ENCODE results near the gene FER.
"Not testable (repeated sequence)": the region's sequence is repeated elsewhere in the genome, so short reads cannot be mapped to it uniquely, and the experiment has no call there.

Gene FER

GRCh38 chr5:108950276-108950675 lies 202.6 kb downstream of the FER start:
- no peak for DNase-seq (ENCODE audit: low read depth in 2 of 2, low spot score in 1 of 2)

- no peak for DNase-seq (ENCODE audit: low read depth in 2 of 2, low spot score in 1 of 2)
Measured at GRCh38 chr5:108953940-108954339, 206.2 kb downstream of the FER start.

- no peak for DNase-seq (ENCODE audit: low read depth in 2 of 2, low spot score in 1 of 2)
Measured at GRCh38 chr5:108957333-108957732, 209.6 kb downstream of the FER start.

- no peak for DNase-seq (ENCODE audit: low read depth in 2 of 2, low spot score in 1 of 2)
Measured at GRCh38 chr5:108966910-108967309, 219.2 kb downstream of the FER start.

GRCh38 chr5:108974594-108974993 lies 226.9 kb downstream of the FER start:
- no peak for DNase-seq (ENCODE audit: low read depth in 2 of 2, low spot score in 1 of 2)

- DNase-seq (ENCODE audit: low read depth in 2 of 2, low spot score in 1 of 2): no peak
Measured at GRCh38 chr5:108975697-108976096, 228.0 kb downstream of the FER start.

GRCh38 chr5:108983461-108984092 lies 235.9 kb downstream of the FER start:
- no peak for DNase-seq (ENCODE audit: low read depth in 2 of 2, low spot score in 1 of 2)

- no peak for DNase-seq (ENCODE audit: low read depth in 2 of 2, low spot score in 1 of 2)
Measured at GRCh38 chr5:108989761-108990392, 242.2 kb downstream of the FER start.

- DNase-seq (ENCODE audit: low read depth in 2 of 2, low spot score in 1 of 2): not testable (repeated sequence)
Measured at GRCh38 chr5:108992396-108993085, 244.8 kb downstream of the FER start.

- DNase-seq (ENCODE audit: low read depth in 2 of 2, low spot score in 1 of 2): not testable (repeated sequence)
Measured at GRCh38 chr5:108993440-108993839, 245.7 kb downstream of the FER start.

- no peak for DNase-seq (ENCODE audit: low read depth in 2 of 2, low spot score in 1 of 2)
Measured at GRCh38 chr5:108997720-108998119, 250.0 kb downstream of the FER start.

- no peak for DNase-seq (ENCODE audit: low read depth in 2 of 2, low spot score in 1 of 2)
Measured at GRCh38 chr5:108998216-108998615, 250.5 kb downstream of the FER start.

- no peak for DNase-seq (ENCODE audit: low read depth in 2 of 2, low spot score in 1 of 2)
Measured at GRCh38 chr5:109003928-109004327, 256.2 kb downstream of the FER start.

GRCh38 chr5:109005297-109006009 lies 257.8 kb downstream of the FER start:
- DNase-seq (ENCODE audit: low read depth in 2 of 2, low spot score in 1 of 2): no peak

GRCh38 chr5:109006129-109006528 lies 258.4 kb downstream of the FER start:
- no peak for DNase-seq (ENCODE audit: low read depth in 2 of 2, low spot score in 1 of 2)

GRCh38 chr5:109016300-109016699 lies 268.6 kb downstream of the FER start:
- DNase-seq (ENCODE audit: low read depth in 2 of 2, low spot score in 1 of 2): no peak

GRCh38 chr5:109022056-109022455 lies 274.4 kb downstream of the FER start:
- no peak for DNase-seq (ENCODE audit: low read depth in 2 of 2, low spot score in 1 of 2)

GRCh38 chr5:109025729-109026128 lies 278.0 kb downstream of the FER start:
- not testable (repeated sequence) for DNase-seq (ENCODE audit: low read depth in 2 of 2, low spot score in 1 of 2)

- no peak for DNase-seq (ENCODE audit: low read depth in 2 of 2, low spot score in 1 of 2)
Measured at GRCh38 chr5:109027983-109028607, 280.4 kb downstream of the FER start.

- no peak for DNase-seq (ENCODE audit: low read depth in 2 of 2, low spot score in 1 of 2)
Measured at GRCh38 chr5:109028608-109029299, 281.1 kb downstream of the FER start.

GRCh38 chr5:109029847-109030246 lies 282.1 kb downstream of the FER start:
- DNase-seq (ENCODE audit: low read depth in 2 of 2, low spot score in 1 of 2): no peak

All from stimulated activated CD8-positive, alpha-beta memory T cell treated with anti-CD3 and anti-CD28 coated beads, Interleukin-4, amount 100 ng/mL, for 1 hour (primary cell).